Stimulated activated naive CD8-positive, alpha-beta T cell treated with anti-CD3 and anti-CD28 coated beads, Interleukin-15, amount 100 ng/mL, for 72 hours (primary cell): Measurements from ENCODE around the gene PRDX4.
A peak's percentile ranks its signal among the peaks of the same experiment; 100 is the strongest.
"Not testable (repeated sequence)": the region's sequence is repeated elsewhere in the genome, so short reads cannot be mapped to it uniquely, and the experiment has no call there.

Experiments
- ATAC-seq: fragments of 150-1000 bp; cut with Tn5 transposase; 2 replicates; pipeline ENCODE4 v1.10.0; 2021; ENCODE audit warnings: mild to moderate bottlenecking, moderate library complexity
- DNase-seq, 2 donors: peaks; one replicate each; pipeline ENCODE4 v3.0.0; 2021 to 2022
- H3K27ac Mint-ChIP-seq, 2 donors: one replicate each; pipeline ENCODE4 v1.8.0; 2022; ENCODE audit warnings: mild to moderate bottlenecking in 2 of 2, mixed read lengths in 2 of 2, moderate library complexity in 2 of 2
- H3K27me3 Mint-ChIP-seq: one replicate; pipeline ENCODE4 v1.8.0; 2022; ENCODE audit warnings: mixed read lengths
- H3K4me1 Mint-ChIP-seq: one replicate; pipeline ENCODE4 v1.8.0; 2022; ENCODE audit warnings: mild to moderate bottlenecking, mixed read lengths
- H3K4me3 Mint-ChIP-seq, 2 donors: one replicate each; pipeline ENCODE4 v1.8.0; 2022; ENCODE audit warnings: mild to moderate bottlenecking in 2 of 2, mixed read lengths in 2 of 2, moderate library complexity in 1 of 2
- H3K9me3 Mint-ChIP-seq, 2 donors: one replicate each; pipeline ENCODE4 v1.8.0; 2022; ENCODE audit warnings: mixed read lengths in 2 of 2

PRDX4 gene

GRCh38 chrX:23667239-23668177 is at the start of gene PRDX4:
Gene PRDX4, plus strand, starts transcription at chrX:23667493. Its CDS starts 78 bp downstream, at chrX:23667571.
- Mint-ChIP-seq H3K4me3 (peak within 1 kb of the TSS; percentile 90 to 95), H3K4me1 (peaks cover 34% of the 10 kb centered on the region), H3K27me3 (no peaks in the 10 kb centered on the region), H3K27ac (peak within 1 kb of the TSS; percentile 95 to 97), H3K9me3 (no peaks in the 10 kb centered on the region)
- DNase-seq (peak; percentile 68 to 76), ATAC-seq (peak; percentile 75)

DNA sequence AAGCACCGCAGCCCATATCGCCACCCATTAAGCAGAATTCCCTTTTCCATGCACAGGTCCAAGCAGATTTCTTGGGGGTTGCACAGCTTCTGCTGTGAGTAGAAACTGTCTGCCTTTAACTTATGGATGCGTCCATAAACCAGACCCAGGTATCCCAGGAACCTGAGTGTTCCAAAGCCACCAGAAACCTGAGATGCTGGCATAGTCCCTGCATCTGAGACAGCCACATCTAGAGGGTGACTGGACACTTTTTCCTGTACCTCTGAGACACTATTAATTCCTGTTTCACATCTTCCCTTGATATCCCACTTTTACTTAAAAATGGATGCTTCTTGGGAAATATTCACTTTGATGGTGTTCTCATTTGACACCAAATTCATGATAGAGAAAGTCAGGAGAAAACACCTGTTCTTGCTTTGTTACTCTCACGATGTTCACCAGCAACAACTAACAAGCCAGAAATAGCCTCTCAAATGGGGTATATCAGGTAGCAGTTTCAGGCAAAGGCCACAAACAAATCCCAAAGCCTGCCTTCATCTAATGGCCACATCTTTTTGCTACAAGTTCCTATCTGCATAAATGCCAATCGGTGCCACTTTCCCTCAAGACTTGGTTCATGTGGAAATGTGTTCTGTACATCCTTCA is 45.5 kb upstream of the PRDX4 start:
- Mint-ChIP-seq H3K27me3 (no peaks in the 10 kb centered on the region), H3K9me3 (no peaks in the 10 kb centered on the region), H3K4me1 (no peaks in the 10 kb centered on the region), H3K4me3 (no peak overlapping the region), H3K27ac (no peak overlapping the region)
- no peak for ATAC-seq
- DNase-seq, result no peak

DNA sequence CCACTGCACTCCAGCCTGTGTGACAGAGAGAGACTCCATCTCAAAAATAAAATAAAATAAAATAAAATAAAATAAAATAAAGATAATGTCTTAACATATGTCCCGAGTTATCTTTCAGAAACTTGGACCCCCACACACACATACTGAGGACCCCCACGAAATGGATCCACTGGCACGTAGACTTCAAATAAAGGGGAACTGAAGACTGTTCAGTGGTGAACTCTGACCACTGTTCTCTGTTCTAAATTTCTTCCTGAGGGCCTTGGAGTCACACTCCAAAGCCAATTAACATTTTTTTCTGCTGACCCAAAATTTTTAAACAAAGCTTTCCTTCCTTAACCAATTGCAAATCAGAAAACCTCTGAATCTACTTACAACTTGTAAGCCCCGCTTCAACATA is 43.5 kb upstream of the PRDX4 start:
- no peaks in the 10 kb centered on the region for H3K9me3 Mint-ChIP-seq
- H3K4me1 Mint-ChIP-seq, result no peaks in the 10 kb centered on the region
- H3K27ac Mint-ChIP-seq, result no peak overlapping the region
- no peak for ATAC-seq
- no peak overlapping the region for H3K4me3 Mint-ChIP-seq
- no peak for DNase-seq
- H3K27me3 Mint-ChIP-seq, result no peaks in the 10 kb centered on the region

DNA sequence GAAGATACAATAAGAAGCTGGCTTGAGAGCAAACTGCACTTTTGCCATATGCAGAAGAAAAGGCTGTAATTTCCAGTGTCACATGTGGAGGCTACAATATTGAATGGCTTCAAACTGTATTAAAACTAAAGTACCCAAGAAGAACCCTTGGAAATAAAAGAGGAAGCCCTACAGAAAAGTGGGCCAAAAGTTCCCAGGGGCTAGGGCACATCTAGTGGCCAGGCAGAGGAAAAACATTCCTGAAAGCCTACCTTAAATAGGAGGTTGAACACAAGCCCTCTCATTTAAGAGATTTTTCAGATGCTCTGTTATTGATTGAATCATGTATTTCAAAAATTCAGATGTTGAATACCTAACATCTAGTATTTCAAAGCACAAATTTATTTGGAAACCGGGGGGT is 40.6 kb upstream of the PRDX4 start:
- H3K4me3 Mint-ChIP-seq, result no peak overlapping the region
- H3K27me3 Mint-ChIP-seq, result no peaks in the 10 kb centered on the region
- ATAC-seq (no peak), DNase-seq (no peak)
- no peak overlapping the region for H3K27ac Mint-ChIP-seq
- no peaks in the 10 kb centered on the region for H3K4me1 Mint-ChIP-seq
- no peaks in the 10 kb centered on the region for H3K9me3 Mint-ChIP-seq

GRCh38 chrX:23628131-23628530 is 39.2 kb upstream of the PRDX4 start:
- H3K27ac Mint-ChIP-seq, result no peak overlapping the region
- no peak for ATAC-seq

DNA sequence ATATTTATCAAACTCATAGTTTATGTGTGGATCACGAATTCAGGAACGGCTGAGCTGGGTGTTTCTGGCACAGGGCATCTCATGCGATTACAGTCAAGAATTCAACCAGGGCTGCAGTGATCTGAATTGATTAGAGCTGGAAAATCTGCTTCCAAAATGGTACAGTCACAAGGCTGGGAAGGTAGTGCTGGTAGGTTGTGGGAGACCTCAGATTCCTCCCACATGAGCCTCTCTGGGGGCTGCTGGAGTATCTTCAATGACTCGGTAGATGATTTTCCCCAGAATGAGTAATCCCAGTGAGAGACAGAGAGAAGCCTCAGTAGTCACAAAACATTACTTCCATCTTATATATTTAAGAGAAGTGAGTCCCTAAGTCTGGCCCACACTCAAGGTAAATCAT is 36.2 kb upstream of the PRDX4 start:
- no peak overlapping the region for H3K27ac Mint-ChIP-seq
- no peak for DNase-seq

More at GRCh38 chrX:23628131-23628530, 39.2 kb upstream of the PRDX4 start:
- no peaks in the 10 kb centered on the region for H3K4me1 Mint-ChIP-seq
- no peak for DNase-seq
- H3K27me3 Mint-ChIP-seq, result no peaks in the 10 kb centered on the region
- H3K4me3 Mint-ChIP-seq, result no peak overlapping the region
- H3K9me3 Mint-ChIP-seq, result no peaks in the 10 kb centered on the region

DNA sequence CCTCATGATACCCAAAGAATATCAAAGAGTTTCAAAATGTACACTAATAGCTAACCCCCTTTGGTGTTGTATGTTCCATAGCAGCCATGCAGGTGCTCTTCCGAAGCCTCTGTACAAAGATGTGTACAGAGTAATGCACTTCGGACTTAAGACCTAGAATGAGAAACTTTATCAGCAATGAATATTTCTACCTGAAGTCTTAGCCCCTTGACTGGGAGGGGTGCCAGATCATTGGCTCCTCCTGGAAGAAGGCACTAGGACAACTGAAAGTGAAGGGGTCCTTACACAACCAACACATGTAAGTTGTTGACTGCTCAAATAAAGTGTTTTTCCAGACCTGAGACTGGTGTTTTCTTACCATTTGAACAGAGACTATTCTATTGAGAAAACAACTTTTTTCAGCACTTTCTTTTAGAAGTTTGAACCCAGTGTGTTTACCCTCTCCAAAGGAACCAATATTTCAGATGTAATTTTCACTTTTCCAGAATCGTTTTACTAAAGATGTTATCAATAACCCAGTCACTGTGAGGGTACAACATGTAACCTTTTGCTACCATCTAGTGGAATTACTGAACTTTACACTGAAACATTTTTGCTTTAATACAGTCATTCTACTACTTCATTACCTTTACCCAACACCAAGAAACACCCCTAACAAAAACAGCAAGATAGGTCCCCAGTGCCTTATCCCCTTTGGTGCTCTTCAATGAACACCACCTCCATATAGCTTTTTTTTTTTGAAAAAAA is 33.3 kb upstream of the PRDX4 start:
- Mint-ChIP-seq H3K27ac (no peak overlapping the region), H3K9me3 (no peaks in the 10 kb centered on the region), H3K4me3 (no peak overlapping the region), H3K27me3 (no peaks in the 10 kb centered on the region), H3K4me1 (no peaks in the 10 kb centered on the region)
- DNase-seq, result no peak
- ATAC-seq, result no peak

More for the DNA sequence above, 36.2 kb upstream of the PRDX4 start:
- no peaks in the 10 kb centered on the region for H3K4me1 Mint-ChIP-seq
- H3K27me3 Mint-ChIP-seq, result no peaks in the 10 kb centered on the region
- no peak for ATAC-seq
- H3K4me3 Mint-ChIP-seq, result no peak overlapping the region
- H3K9me3 Mint-ChIP-seq, result no peaks in the 10 kb centered on the region

- ATAC-seq (no peak), DNase-seq (no peak)
- peak overlapping the region in 1 of 2 donors; percentile 76 for H3K27ac Mint-ChIP-seq
- H3K4me3 Mint-ChIP-seq, result no peak overlapping the region
- H3K4me1 Mint-ChIP-seq, result no peaks in the 10 kb centered on the region
- H3K27me3 Mint-ChIP-seq, result no peaks in the 10 kb centered on the region
- peaks cover 0 to 4% of the 10 kb centered on the region in 2 donors for H3K9me3 Mint-ChIP-seq
These were observed 30.1 kb upstream of the PRDX4 start for GRCh38 chrX:23637187-23637586.

DNA sequence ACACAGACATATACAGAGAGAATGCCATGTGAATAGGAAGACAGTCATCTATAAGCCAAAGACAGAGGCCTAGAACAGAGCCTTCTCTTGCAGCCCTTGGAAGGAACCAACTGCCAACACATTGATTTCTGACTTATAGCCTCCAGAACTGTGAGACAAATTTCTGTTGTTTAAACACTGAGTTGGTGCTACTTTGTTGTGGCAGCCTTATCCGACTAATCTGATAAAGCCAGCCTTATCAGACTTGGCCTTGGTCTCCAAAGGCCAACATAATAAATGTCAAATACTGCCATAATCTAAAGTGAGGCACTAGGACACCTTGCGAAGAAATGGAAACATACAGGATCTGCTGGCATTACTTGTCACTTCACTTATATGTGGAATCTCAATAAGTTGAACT is 24.3 kb upstream of the PRDX4 start:
- H3K9me3 Mint-ChIP-seq, result peaks cover 0 to 4% of the 10 kb centered on the region in 2 donors
- ATAC-seq (no peak), DNase-seq (no peak)
- H3K4me3 Mint-ChIP-seq, result no peak overlapping the region
- no peak overlapping the region for H3K27ac Mint-ChIP-seq
- no peaks in the 10 kb centered on the region for H3K4me1 Mint-ChIP-seq
- H3K27me3 Mint-ChIP-seq, result no peaks in the 10 kb centered on the region

- Mint-ChIP-seq H3K4me1 (no peaks in the 10 kb centered on the region), H3K27ac (no peak overlapping the region), H3K9me3 (peaks cover 0 to 4% of the 10 kb centered on the region in 2 donors), H3K4me3 (no peak overlapping the region), H3K27me3 (no peaks in the 10 kb centered on the region)
- ATAC-seq (no peak), DNase-seq (no peak)
These were observed 22.5 kb upstream of the PRDX4 start for GRCh38 chrX:23644744-23645143.

- no peak overlapping the region for H3K4me3 Mint-ChIP-seq
- no peak overlapping the region for H3K27ac Mint-ChIP-seq
- ATAC-seq, result no peak
- H3K4me1 Mint-ChIP-seq, result peaks cover 5% of the 10 kb centered on the region
- no peaks in the 10 kb centered on the region for H3K9me3 Mint-ChIP-seq
- DNase-seq, result no peak
- no peaks in the 10 kb centered on the region for H3K27me3 Mint-ChIP-seq
These were observed 11.2 kb upstream of the PRDX4 start for GRCh38 chrX:23656091-23656490.

- ATAC-seq, result no peak
- Mint-ChIP-seq H3K9me3 (no peaks in the 10 kb centered on the region), H3K4me3 (no peak overlapping the region), H3K27me3 (no peaks in the 10 kb centered on the region), H3K27ac (no peak overlapping the region), H3K4me1 (peaks cover 11% of the 10 kb centered on the region)
- no peak for DNase-seq
These were observed 10.6 kb upstream of the PRDX4 start for GRCh38 chrX:23656684-23657083.

DNA sequence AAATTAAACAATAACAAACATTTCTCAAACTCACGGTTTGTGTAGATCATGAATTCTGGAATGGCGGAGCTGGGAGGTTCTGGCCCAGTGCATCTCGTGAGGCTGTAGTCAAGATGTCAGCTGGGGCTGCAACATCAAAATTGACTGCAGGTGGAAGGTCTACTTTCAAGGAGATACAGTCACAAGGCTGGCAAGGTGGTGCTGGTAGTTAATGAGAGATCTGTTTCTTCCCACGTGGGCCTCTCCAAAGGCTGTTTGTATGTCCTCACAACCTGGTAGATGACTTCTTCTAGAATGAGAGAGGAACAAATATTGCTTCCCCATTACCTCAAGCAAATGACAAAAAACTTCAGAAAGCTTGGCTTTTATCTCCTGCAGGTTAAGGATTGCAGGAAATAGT is 8.0 kb upstream of the PRDX4 start:
- ATAC-seq, result no peak

DNA sequence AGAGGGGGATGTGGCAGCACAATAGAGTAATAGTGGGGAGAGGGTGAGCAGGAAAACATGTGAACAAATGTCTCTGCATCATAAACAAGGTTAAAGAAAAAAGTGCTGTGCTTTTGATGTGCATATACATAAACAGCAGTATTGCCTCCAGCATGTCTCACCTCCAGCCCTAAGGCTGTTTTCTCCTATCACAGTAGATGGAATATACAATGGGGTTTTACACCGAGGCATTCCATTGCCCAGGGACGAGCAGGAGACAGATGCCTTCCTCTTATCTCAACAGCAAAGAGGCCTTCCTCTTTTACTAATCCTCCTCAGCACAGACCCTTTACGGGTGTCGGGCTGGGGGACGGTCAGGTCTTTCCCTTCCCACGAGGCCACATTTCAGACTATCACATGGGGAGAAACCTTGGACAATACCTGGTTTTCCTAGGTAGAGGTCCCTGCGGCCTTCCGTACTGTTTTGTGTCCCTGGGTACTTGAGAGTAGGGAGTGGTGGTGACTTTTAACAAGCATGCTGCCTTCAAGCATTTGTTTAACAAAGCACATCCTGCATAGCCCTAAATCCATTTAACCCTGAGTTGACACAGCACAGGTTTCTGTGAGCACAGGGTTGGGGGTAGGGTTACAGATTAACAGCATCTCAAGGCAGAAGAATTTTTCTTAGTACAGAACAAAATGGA is 7.1 kb upstream of the PRDX4 start:
- not testable (repeated sequence) for H3K27ac Mint-ChIP-seq, H3K4me3 Mint-ChIP-seq, ATAC-seq, H3K9me3 Mint-ChIP-seq, DNase-seq, H3K27me3 Mint-ChIP-seq
- H3K4me1 Mint-ChIP-seq, result peaks cover 32% of the 10 kb centered on the region

More for the DNA sequence above, 8.0 kb upstream of the PRDX4 start:
- Mint-ChIP-seq H3K27ac (no peak overlapping the region), H3K9me3 (no peaks in the 10 kb centered on the region), H3K27me3 (no peaks in the 10 kb centered on the region), H3K4me1 (peaks cover 25% of the 10 kb centered on the region), H3K4me3 (no peak overlapping the region)
- no peak for DNase-seq

- H3K27ac Mint-ChIP-seq, result no peak overlapping the region
- H3K9me3 Mint-ChIP-seq, result no peaks in the 10 kb centered on the region
- H3K27me3 Mint-ChIP-seq, result no peaks in the 10 kb centered on the region
These were observed 6.5 kb upstream of the PRDX4 start for GRCh38 chrX:23660766-23661132.

More at GRCh38 chrX:23660766-23661132, 6.5 kb upstream of the PRDX4 start:
- ATAC-seq (no peak), DNase-seq (no peak)
- Mint-ChIP-seq H3K4me3 (no peak overlapping the region), H3K4me1 (peaks cover 33% of the 10 kb centered on the region)
